K562 (cell line): ENCODE data around the gene RHO. TPM values are rescaled to one million over a fixed set of nuclear protein-coding genes. Genes with fewer than 3 reads are reported as not detected.

Experiments used
- ATAC-seq: fragments of 200-7000 bp; cut with Tn5 transposase; 3 replicates; pipeline ENCODE4 v1.9.1; 2020; ENCODE audit warnings: moderate library complexity
- BruUV-seq: library from RNA; stranded (reverse); fragments of 400-500 nt; replicated peaks from 2 replicates; lab custom pipeline; 2021; lab: Mats Ljungman, UMichigan
- CTCF ChIA-PET: fragments of 300-600 bp; formaldehyde crosslinking; extraction: SDS; loops from one replicate; lab custom pipeline; 2021; ENCODE audit warnings: low intra/inter-chr PET ratio; lab: Yijun Ruan, JAX
- POLR2A ChIA-PET: fragments of 300-600, 350-650 bp; sonication (Branson Sonifier 250); formaldehyde crosslinking; extraction: SDS; loops from one replicate; lab custom pipeline; 2021; ENCODE audit warnings: antibody characterized with exemption, inconsistent platforms; lab: Yijun Ruan, JAX
- DNase-seq, 4 experiments: peaks; one replicate each; pipeline versions ENCODE4 v3.0.0 to v3.0.0-alpha.2; 2011 to 2018; ENCODE audit warnings: low spot score in 3 of 4, mixed read lengths in 3 of 4; ENCODE audit errors: extremely low read depth in 1 of 4
- FAIRE-seq: peaks from 2 replicates; lab custom pipeline; 2011; peaks lifted over from hg19 to GRCh38; lab: Jason Lieb, UNC
- H2AFZ ChIP-seq: 2 replicates; pipeline ENCODE4 v1.6.0; 2011; ENCODE audit warnings: low read depth, low read length, control low read depth, inconsistent platforms
- H3K27ac ChIP-seq: fragments of 200-600 bp; 3 replicates; pipeline ENCODE4 v1.8.0; 2011; ENCODE audit warnings: low read depth, mild to moderate bottlenecking, control low read depth, inconsistent platforms, low read length, moderate library complexity, mixed read lengths; ENCODE audit errors: extremely low read depth
- H3K27me3 ChIP-seq, 2 experiments: fragments of 300-600 bp in 1 of 2; 2 replicates in 1 of 2; 3 replicates in 1 of 2; pipeline versions ENCODE4 v1.6.0 to v1.8.0; 2011; ENCODE audit warnings: inconsistent platforms in 2 of 2, low read length in 2 of 2, mild to moderate bottlenecking in 1 of 2, mixed read lengths in 1 of 2, moderate library complexity in 1 of 2; ENCODE audit not compliant: control insufficient read depth in 2 of 2, insufficient read depth in 2 of 2
- H3K36me3 ChIP-seq: fragments of 300-600 bp; 3 replicates; pipeline ENCODE4 v1.8.0; 2011; ENCODE audit warnings: mild to moderate bottlenecking, low read length, inconsistent platforms; ENCODE audit not compliant: control insufficient read depth, insufficient read depth
- H3K4me1 ChIP-seq, 2 experiments: fragments of 200-600 bp in 1 of 2; replicated peaks in 1 of 2; 2 replicates in 1 of 2; 3 replicates in 1 of 2; pipeline versions ENCODE4 v1.5.1 to v1.8.0; 2011; ENCODE audit warnings: inconsistent platforms in 2 of 2, low read length in 2 of 2, mild to moderate bottlenecking in 1 of 2, mixed read lengths in 1 of 2, moderate library complexity in 1 of 2; ENCODE audit not compliant: control insufficient read depth in 2 of 2, insufficient read depth in 2 of 2
- H3K4me2 ChIP-seq: 2 replicates; pipeline ENCODE4 v1.6.1; 2011; ENCODE audit warnings: low read length, control low read depth, inconsistent platforms, mixed read lengths; ENCODE audit not compliant: insufficient read depth
- H3K4me3 ChIP-seq: fragments of 200-600 bp; sonication (generic), shearing (Covaris generic); 2 replicates; pipeline ENCODE4 v1.5.1; 2016; ENCODE audit warnings: control low read depth, inconsistent platforms
- H3K79me2 ChIP-seq: fragments of 200-600 bp; 3 replicates; pipeline ENCODE4 v1.8.0; 2011; ENCODE audit warnings: low read length, inconsistent platforms; ENCODE audit not compliant: control insufficient read depth, insufficient read depth
- H3K9ac ChIP-seq, 2 experiments: 2 replicates each; pipeline versions ENCODE4 v1.6.0 to v1.6.1; 2011; ENCODE audit warnings: low read depth in 2 of 2, low read length in 2 of 2, control low read depth in 1 of 2, inconsistent platforms in 1 of 2, mild to moderate bottlenecking in 1 of 2, mixed read lengths in 1 of 2; ENCODE audit not compliant: insufficient read depth in 1 of 2
- H3K9me1 ChIP-seq: one replicate; pipeline ENCODE4 v1.6.0; 2011; ENCODE audit warnings: inconsistent platforms, mild to moderate bottlenecking, low read length, moderate library complexity; ENCODE audit not compliant: control insufficient read depth, insufficient read depth
- H3K9me3 ChIP-seq: replicated peaks from 2 replicates; pipeline ENCODE4 v1.5.1; 2011; ENCODE audit warnings: low read depth, low read length, inconsistent platforms; ENCODE audit not compliant: control insufficient read depth, insufficient read depth
- H4K20me1 ChIP-seq: replicated peaks from 2 replicates; pipeline ENCODE4 v1.6.1; 2011; ENCODE audit warnings: low read length, inconsistent platforms, mixed read lengths; ENCODE audit not compliant: control insufficient read depth, insufficient read depth
- ARID2 ChIP-seq: fragments of 450-650 bp; IDR thresholded peaks from 2 replicates; pipeline ENCODE4 v1.6.1; 2017; ENCODE audit warnings: antibody characterized with exemption, mild to moderate bottlenecking
- CAMTA2 ChIP-seq: fragments of 250-450 bp; sonication (Bioruptor Pico); conservative IDR thresholded peaks from 2 replicates; pipeline ENCODE4 v1.5.1; 2022
- DEAF1 ChIP-seq: fragments of 450-650 bp; formaldehyde crosslinking; IDR thresholded peaks from 2 replicates; pipeline ENCODE4 v1.4.0; 2020; ENCODE audit warnings: mild to moderate bottlenecking, moderate library complexity
- FOXP1 ChIP-seq: sonication (generic); formaldehyde crosslinking; IDR thresholded peaks from 2 replicates; pipeline ENCODE4 v1.8.0; 2022; ENCODE audit warnings: mild to moderate bottlenecking, missing genetic modification reagents
- HNRNPH1 ChIP-seq: fragments of 200-400 bp; formaldehyde crosslinking; optimal IDR thresholded peaks from 2 replicates; pipeline ENCODE3; 2017; ENCODE audit warnings: low read depth, mild to moderate bottlenecking, low read length, moderate library complexity
- JUN ChIP-seq, 2 experiments: sonication (generic) in 1 of 2; formaldehyde crosslinking in 1 of 2; IDR thresholded peaks; 2 replicates each; pipeline versions ENCODE4 v1.6.1 to v1.8.0; 2012 to 2022; ENCODE audit warnings: borderline replicate concordance in 2 of 2, mild to moderate bottlenecking in 2 of 2, improper control_type of control experiment in 1 of 2, low read depth in 1 of 2, low read length in 1 of 2, missing genetic modification reagents in 1 of 2
- KAT7 ChIP-seq: sonication (generic); formaldehyde crosslinking; IDR thresholded peaks from 2 replicates; pipeline ENCODE4 v1.8.0; 2022; ENCODE audit warnings: missing genetic modification reagents, mild to moderate bottlenecking, borderline replicate concordance
- KDM1A ChIP-seq, 2 experiments: fragments of 450-650 bp; IDR thresholded peaks; 2 replicates each; pipeline ENCODE4 v1.6.1; 2016; ENCODE audit warnings: mild to moderate bottlenecking in 2 of 2
- KDM5B ChIP-seq: fragments of 200-600 bp; sonication (generic); IDR thresholded peaks from 2 replicates; pipeline ENCODE4 v1.6.1; 2012; ENCODE audit warnings: low read depth, mild to moderate bottlenecking, moderate library complexity, low read length, control low read depth, inconsistent platforms; ENCODE audit not compliant: insufficient replicate concordance
- SAFB ChIP-seq: fragments of 200-400 bp; formaldehyde crosslinking; IDR thresholded peaks from 2 replicates; pipeline ENCODE4 v1.6.1; 2017; ENCODE audit warnings: low read depth, low read length, borderline replicate concordance
- SREBF1 ChIP-seq: fragments of 150-350 bp; IDR thresholded peaks from 2 replicates; pipeline ENCODE4 v1.6.1; 2014; ENCODE audit warnings: antibody characterized with exemption, low read depth, low read length, borderline replicate concordance
- ZNF263 ChIP-seq: sonication (generic); formaldehyde crosslinking; IDR thresholded peaks from 2 replicates; pipeline ENCODE4 v1.8.0; 2022; ENCODE audit warnings: mild to moderate bottlenecking, missing genetic modification reagents, borderline replicate concordance
- ZNF324 ChIP-seq: fragments of 250-450 bp; sonication (Bioruptor Pico); IDR thresholded peaks from 2 replicates; pipeline ENCODE4 v1.4.0; 2020; ENCODE audit warnings: mild to moderate bottlenecking
- WGBS: fragments of 100-300 bp; shearing (Covaris generic); methylation state at CpG from one replicate; pipeline ENCODE4 v1.1.6; 2016; ENCODE audit warnings: low coverage, mixed read lengths; ENCODE audit not compliant: insufficient coverage; ENCODE audit errors: missing lambda C conversion rate; 5-methylcytosine and 5-hydroxymethylcytosine counted together
- in situ Hi-C: fragments of 300-500 bp; cut with MboI; formaldehyde crosslinking; loops from 4 replicates; pipeline ENCODE4 v1.15.0; 2018; ENCODE audit warnings: inconsistent platforms, mixed read lengths
- intact Hi-C: fragments of 100-400 bp; cut with micrococcal nuclease; formaldehyde crosslinking; loops from 2 replicates; pipeline ENCODE4 v1.14.2; 2022
- polyA plus RNA-seq, 8 experiments: library from polyadenylated mRNA; depleted of rRNA in 4 of 8; stranded (reverse) in 5 of 8; unstranded in 3 of 8; fragments of >200 nt; fragmentation: Nextera tagmentation in 2 of 8; fragmentation: Illumina TruSeq in 1 of 8; extraction: Ambion mirVana in 2 of 8; extraction: Trizol in 1 of 8; gene quantifications; 2 replicates each; pipeline versions ENCODE4 v1.2.1 to v1.2.3, GENCODE V29; 2011 to 2014; ENCODE audit warnings: inconsistent platforms in 1 of 8, missing spikeins in 1 of 8
- total RNA-seq, 7 experiments: library from RNA; depleted of rRNA in 6 of 7; stranded (reverse); fragments of >200 nt in 6 of 7; fragmentation: Illumina TruSeq in 2 of 7; extraction: Trizol in 2 of 7; gene quantifications; 2 replicates each; pipeline versions ENCODE4 v1.2.1 to v1.2.3, GENCODE V29; 2011 to 2021; ENCODE audit warnings: low replicate concordance in 1 of 7
- TF ChIP-seq, protein P1 (sequence below), 2 experiments: IDR thresholded peaks; 2 replicates each; pipeline ENCODE4 v1.6.1; 2011; ENCODE audit warnings: borderline replicate concordance in 1 of 2, control low read depth in 1 of 2, low read depth in 1 of 2, low read length in 1 of 2, mild to moderate bottlenecking in 1 of 2, mixed read lengths in 1 of 2, moderate library complexity in 1 of 2; ENCODE audit not compliant: insufficient read depth in 1 of 2, insufficient read length in 1 of 2, poor library complexity in 1 of 2, severe bottlenecking in 1 of 2; ENCODE audit errors: extremely low read depth in 1 of 2
- TF ChIP-seq, protein P2 (sequence below): fragments of 450-650 bp; formaldehyde crosslinking; IDR thresholded peaks from 2 replicates; pipeline ENCODE4 v1.4.0; 2020; ENCODE audit warnings: mild to moderate bottlenecking, mixed read lengths
- TF ChIP-seq, protein P3 (sequence below), 2 experiments: fragments of 450-650 bp; conservative IDR thresholded peaks; 2 replicates each; pipeline ENCODE4 v1.6.1; 2017; ENCODE audit warnings: mild to moderate bottlenecking in 2 of 2, moderate library complexity in 2 of 2

Gene RHO
- total and polyA plus RNA-seq, 9 of the 15 experiments (the other 6 are each of a cell fraction or from before 2014, with no cell fraction given), result not detected

- intact Hi-C loops, result no loop called here
- no peaks in the 10 kb centered on the region for H3K36me3 ChIP-seq
- H3K27me3 ChIP-seq, result peaks cover 0 to 26% of the 10 kb centered on the region in 2 experiments; a peak in 2 of 5 replicates
- H3K9me3 ChIP-seq, result no peaks in the 10 kb centered on the region
- DNase-seq, result no peak
- no peak overlapping the region for H3K9ac ChIP-seq
- WGBS, result 0% methylated on average over 2 of the region's 5 CpGs
- TF ChIP-seq KDM1A (IDR thresholded peaks at IDR 0.05) (no peak), JUN (IDR thresholded peaks at IDR 0.05; ENCODE audit: borderline replicate concordance, low read depth, low read length) (no peak), JUN (CRISPR knock-in tag; IDR thresholded peaks at IDR 0.05; ENCODE audit: borderline replicate concordance) (no peak), ZNF263 (CRISPR knock-in tag) (no peak), KDM5B (no peak), KAT7 (CRISPR knock-in tag) (no peak), ARID2 (no peak), ZNF324 (no peak), CAMTA2 (CRISPR knock-in tag) (no peak), FOXP1 (CRISPR knock-in tag) (no peak), HNRNPH1 (no peak), SAFB (no peak), SREBF1 (no peak), DEAF1 (no peak)
- TF ChIP-seq, protein P1, sequence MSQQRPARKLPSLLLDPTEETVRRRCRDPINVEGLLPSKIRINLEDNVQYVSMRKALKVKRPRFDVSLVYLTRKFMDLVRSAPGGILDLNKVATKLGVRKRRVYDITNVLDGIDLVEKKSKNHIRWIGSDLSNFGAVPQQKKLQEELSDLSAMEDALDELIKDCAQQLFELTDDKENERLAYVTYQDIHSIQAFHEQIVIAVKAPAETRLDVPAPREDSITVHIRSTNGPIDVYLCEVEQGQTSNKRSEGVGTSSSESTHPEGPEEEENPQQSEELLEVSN (IDR thresholded peaks at IDR 0.05; ENCODE audit: borderline replicate concordance in 1 of 2, extremely low read depth in 1 of 2, insufficient read depth in 1 of 2, insufficient read length in 1 of 2, low read depth in 1 of 2, low read length in 1 of 2, poor library complexity in 1 of 2, severe bottlenecking in 1 of 2), result no peak
- TF ChIP-seq, protein P2, sequence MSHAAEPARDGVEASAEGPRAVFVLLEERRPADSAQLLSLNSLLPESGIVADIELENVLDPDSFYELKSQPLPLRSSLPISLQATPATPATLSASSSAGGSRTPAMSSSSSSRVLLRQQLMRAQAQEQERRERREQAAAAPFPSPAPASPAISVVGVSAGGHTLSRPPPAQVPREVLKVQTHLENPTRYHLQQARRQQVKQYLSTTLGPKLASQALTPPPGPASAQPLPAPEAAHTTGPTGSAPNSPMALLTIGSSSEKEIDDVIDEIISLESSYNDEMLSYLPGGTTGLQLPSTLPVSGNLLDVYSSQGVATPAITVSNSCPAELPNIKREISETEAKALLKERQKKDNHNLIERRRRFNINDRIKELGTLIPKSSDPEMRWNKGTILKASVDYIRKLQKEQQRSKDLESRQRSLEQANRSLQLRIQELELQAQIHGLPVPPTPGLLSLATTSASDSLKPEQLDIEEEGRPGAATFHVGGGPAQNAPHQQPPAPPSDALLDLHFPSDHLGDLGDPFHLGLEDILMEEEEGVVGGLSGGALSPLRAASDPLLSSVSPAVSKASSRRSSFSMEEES (CRISPR knock-in tag), result no peak
- TF ChIP-seq, protein P3, sequence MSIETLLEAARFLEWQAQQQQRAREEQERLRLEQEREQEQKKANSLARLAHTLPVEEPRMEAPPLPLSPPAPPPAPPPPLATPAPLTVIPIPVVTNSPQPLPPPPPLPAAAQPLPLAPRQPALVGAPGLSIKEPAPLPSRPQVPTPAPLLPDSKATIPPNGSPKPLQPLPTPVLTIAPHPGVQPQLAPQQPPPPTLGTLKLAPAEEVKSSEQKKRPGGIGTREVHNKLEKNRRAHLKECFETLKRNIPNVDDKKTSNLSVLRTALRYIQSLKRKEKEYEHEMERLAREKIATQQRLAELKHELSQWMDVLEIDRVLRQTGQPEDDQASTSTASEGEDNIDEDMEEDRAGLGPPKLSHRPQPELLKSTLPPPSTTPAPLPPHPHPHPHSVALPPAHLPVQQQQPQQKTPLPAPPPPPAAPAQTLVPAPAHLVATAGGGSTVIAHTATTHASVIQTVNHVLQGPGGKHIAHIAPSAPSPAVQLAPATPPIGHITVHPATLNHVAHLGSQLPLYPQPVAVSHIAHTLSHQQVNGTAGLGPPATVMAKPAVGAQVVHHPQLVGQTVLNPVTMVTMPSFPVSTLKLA (conservative IDR thresholded peaks at IDR 0.05), result no peak
- no peak overlapping the region for H3K4me2 ChIP-seq
- no peak for FAIRE-seq
- no peak overlapping the region for H2AFZ ChIP-seq
- BruUV-seq, result no TSS peak
- H3K4me3 ChIP-seq, result no peak overlapping the region
- CTCF ChIA-PET, result no interaction called here
- no peaks in the 10 kb centered on the region for H3K4me1 ChIP-seq
- ATAC-seq, result no peak
- no peak overlapping the region for H3K27ac ChIP-seq
- POLR2A ChIA-PET, result interaction anchor here (1.4 kb wide), 1 partner anchor 83 kb away, joined by 3 read pairs; the partner anchor contains the start of genes IFT122 and MBD4
- H3K9me1 ChIP-seq, result no peaks in the 10 kb centered on the region
- in situ Hi-C loops, result no loop called here
- no peaks in the 10 kb centered on the region for H3K79me2 ChIP-seq
- no peaks in the 10 kb centered on the region for H4K20me1 ChIP-seq
Observed at GRCh38 chr3:129522953-129523352, 5.5 kb upstream of the RHO start.
